ENCODE data around the gene SLC43A3. TPM values are rescaled to one million over a fixed set of nuclear protein-coding genes. Genes with fewer than 3 reads are reported as not detected.

Gene SLC43A3
- total and polyA plus RNA-seq, 8 donors: 1.2 to 81.7 (median 12.7) TPM

- Histone ChIP-seq H3K4me1 (no peaks in the 10 kb centered on the region), H3K4me3 (no peak overlapping the region), H3K9me3 (no peaks in the 10 kb centered on the region), H3K27me3 (peaks cover 0 to 5% (median 0%) of the 10 kb centered on the region in 3 donors), H3K36me3 (no peaks in the 10 kb centered on the region), H3K27ac (no peak overlapping the region)
- DNase-seq: no peak
- WGBS, 5 donors: 78 to 92% (median 87%) methylated on average over 4 of the region's 4 CpGs
- intact Hi-C loops (cut with DNase I; ENCODE audit: low total_unique reads): no loop called here
- no peak for TF ChIP-seq POLR2A (IDR thresholded peaks at IDR 0.05)
- TF ChIP-seq CTCF (IDR thresholded peaks at IDR 0.05): no peak
- TF ChIP-seq POLR2AphosphoS5 (IDR thresholded peaks at IDR 0.05): no peak
- no peak for TF ChIP-seq EP300 (IDR thresholded peaks at IDR 0.05)
These were observed 34.2 kb downstream of the SLC43A3 start for GRCh38 chr11:57392763-57393105.

- 73 to 86% (median 77%) methylated on average over 8 of the region's 8 CpGs for WGBS, 5 donors
- intact Hi-C loops (cut with DNase I; ENCODE audit: low total_unique reads): no loop called here
- no peak overlapping the region for H3K27ac ChIP-seq
- no peaks in the 10 kb centered on the region for H3K9me3 ChIP-seq
- no peak for DNase-seq
- no peaks in the 10 kb centered on the region for H3K36me3 ChIP-seq
- TF ChIP-seq POLR2AphosphoS5 (IDR thresholded peaks at IDR 0.05) (no peak), CTCF (IDR thresholded peaks at IDR 0.05) (no peak), EP300 (IDR thresholded peaks at IDR 0.05) (no peak), POLR2A (IDR thresholded peaks at IDR 0.05) (no peak)
- H3K4me3 ChIP-seq: no peak overlapping the region
- no peaks in the 10 kb centered on the region for H3K4me1 ChIP-seq
- H3K27me3 ChIP-seq: peaks cover 0 to 5% (median 0%) of the 10 kb centered on the region in 3 donors
These were observed 34.7 kb downstream of the SLC43A3 start for GRCh38 chr11:57392066-57392762.

- H3K9me3 ChIP-seq: no peaks in the 10 kb centered on the region
- no peak overlapping the region for H3K4me3 ChIP-seq
- WGBS, 5 donors: 57 to 79% (median 71%) methylated on average over 2 of the region's 2 CpGs
- no peak for DNase-seq
- no peaks in the 10 kb centered on the region for H3K36me3 ChIP-seq
- H3K27me3 ChIP-seq: peaks cover 0 to 5% (median 0%) of the 10 kb centered on the region in 3 donors
- intact Hi-C loops (cut with DNase I; ENCODE audit: low total_unique reads): no loop called here
- TF ChIP-seq EP300 (IDR thresholded peaks at IDR 0.05): no peak
- no peak for TF ChIP-seq POLR2A (IDR thresholded peaks at IDR 0.05)
- no peak for TF ChIP-seq CTCF (IDR thresholded peaks at IDR 0.05)
- no peak for TF ChIP-seq POLR2AphosphoS5 (IDR thresholded peaks at IDR 0.05)
- no peak overlapping the region for H3K27ac ChIP-seq
- H3K4me1 ChIP-seq: no peaks in the 10 kb centered on the region
These were observed 35.4 kb downstream of the SLC43A3 start for GRCh38 chr11:57391539-57391938.

- TF ChIP-seq POLR2A (IDR thresholded peaks at IDR 0.05): no peak
- TF ChIP-seq EP300 (IDR thresholded peaks at IDR 0.05): no peak
- TF ChIP-seq POLR2AphosphoS5 (IDR thresholded peaks at IDR 0.05): no peak
- no peak for TF ChIP-seq CTCF (IDR thresholded peaks at IDR 0.05)
- intact Hi-C loops (cut with DNase I; ENCODE audit: low total_unique reads): no loop called here
- no peaks in the 10 kb centered on the region for H3K36me3 ChIP-seq
- WGBS, 5 donors: 87 to 94% (median 93%) methylated on average over 3 of the region's 3 CpGs
- no peaks in the 10 kb centered on the region for H3K4me1 ChIP-seq
- no peak overlapping the region for H3K27ac ChIP-seq
- no peaks in the 10 kb centered on the region for H3K9me3 ChIP-seq
- DNase-seq: no peak
- H3K27me3 ChIP-seq: peaks cover 0 to 5% (median 0%) of the 10 kb centered on the region in 3 donors
- no peak overlapping the region for H3K4me3 ChIP-seq
These were observed 35.8 kb downstream of the SLC43A3 start for GRCh38 chr11:57391111-57391510.

Measured in stomach (tissue), 9 donors.